ENCODE measurements around the gene RASGRP3.

Gene RASGRP3

DNA sequence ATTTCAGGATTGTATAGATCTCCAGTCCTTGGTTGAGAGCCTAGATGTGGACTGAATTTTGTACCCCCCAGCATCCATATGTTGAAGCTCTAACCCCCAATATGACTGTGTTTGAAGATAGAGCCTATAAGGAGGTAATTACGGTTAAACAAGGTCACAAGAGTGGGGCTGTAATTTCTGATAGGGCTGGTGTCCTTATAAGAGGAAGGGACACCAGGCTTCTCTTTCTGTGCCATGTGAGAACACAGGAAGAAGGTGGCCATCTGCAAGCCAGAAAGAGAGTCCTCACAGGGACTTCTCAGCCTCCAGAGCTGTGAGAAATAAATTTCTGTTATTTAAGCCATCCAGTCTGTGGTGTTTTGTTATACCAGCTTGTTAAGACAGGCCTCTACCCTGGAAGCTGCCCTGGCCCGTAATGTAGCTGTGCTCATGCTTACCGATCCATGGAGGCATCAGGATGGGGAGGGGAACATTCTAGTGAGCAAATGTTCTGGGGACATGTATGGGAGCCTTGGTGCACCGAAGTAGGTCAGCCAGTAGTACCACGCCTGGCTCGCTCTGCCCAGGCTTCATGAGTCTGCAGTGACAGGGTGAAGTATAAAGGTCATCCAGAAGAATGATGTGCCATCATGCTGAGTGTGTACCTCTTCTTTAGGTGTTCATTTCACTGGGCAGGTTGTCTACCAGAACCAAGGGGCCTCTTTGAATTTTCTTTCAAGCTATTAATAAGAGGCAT, 16.1 kb downstream of the RASGRP3 start:
- DNase-seq (ENCODE audit: low read depth in 3 of 3) = no peak

GRCh38 chr2:33494155-33494779, 17.8 kb downstream of the RASGRP3 start:
- DNase-seq (ENCODE audit: low read depth in 3 of 3) = no peak

- no peak for DNase-seq (ENCODE audit: low read depth in 3 of 3)
These were observed 18.6 kb downstream of the RASGRP3 start for GRCh38 chr2:33494877-33495641.

- no peak for DNase-seq (ENCODE audit: low read depth in 3 of 3)
These were observed 19.2 kb downstream of the RASGRP3 start for GRCh38 chr2:33495683-33496082.

- DNase-seq (ENCODE audit: low read depth in 3 of 3) = no peak
These were observed 19.7 kb downstream of the RASGRP3 start for GRCh38 chr2:33496150-33496549.

GRCh38 chr2:33496726-33497125, 20.3 kb downstream of the RASGRP3 start:
- no peak for DNase-seq (ENCODE audit: low read depth in 3 of 3)

DNA sequence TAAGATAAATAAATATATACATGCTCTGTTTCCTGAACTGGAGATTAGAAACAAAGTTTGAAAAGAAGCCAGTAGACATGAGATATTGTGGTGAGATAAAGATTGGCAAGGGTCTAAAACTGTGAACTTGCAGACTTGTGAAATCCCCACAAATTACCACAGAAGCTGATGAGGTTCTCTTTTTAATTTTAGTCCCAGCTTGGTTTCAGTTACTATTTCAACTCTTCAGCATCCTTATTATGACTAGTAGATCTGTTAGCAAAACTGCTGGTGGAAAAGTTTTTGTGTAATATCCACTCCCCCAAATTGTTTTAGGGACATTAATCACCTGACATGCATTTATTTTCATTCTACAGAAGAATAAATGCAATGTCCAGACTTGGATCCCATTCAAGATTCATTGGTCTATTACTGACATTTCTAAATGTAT, 20.8 kb downstream of the RASGRP3 start:
- no peak for DNase-seq (ENCODE audit: low read depth in 3 of 3)

DNA sequence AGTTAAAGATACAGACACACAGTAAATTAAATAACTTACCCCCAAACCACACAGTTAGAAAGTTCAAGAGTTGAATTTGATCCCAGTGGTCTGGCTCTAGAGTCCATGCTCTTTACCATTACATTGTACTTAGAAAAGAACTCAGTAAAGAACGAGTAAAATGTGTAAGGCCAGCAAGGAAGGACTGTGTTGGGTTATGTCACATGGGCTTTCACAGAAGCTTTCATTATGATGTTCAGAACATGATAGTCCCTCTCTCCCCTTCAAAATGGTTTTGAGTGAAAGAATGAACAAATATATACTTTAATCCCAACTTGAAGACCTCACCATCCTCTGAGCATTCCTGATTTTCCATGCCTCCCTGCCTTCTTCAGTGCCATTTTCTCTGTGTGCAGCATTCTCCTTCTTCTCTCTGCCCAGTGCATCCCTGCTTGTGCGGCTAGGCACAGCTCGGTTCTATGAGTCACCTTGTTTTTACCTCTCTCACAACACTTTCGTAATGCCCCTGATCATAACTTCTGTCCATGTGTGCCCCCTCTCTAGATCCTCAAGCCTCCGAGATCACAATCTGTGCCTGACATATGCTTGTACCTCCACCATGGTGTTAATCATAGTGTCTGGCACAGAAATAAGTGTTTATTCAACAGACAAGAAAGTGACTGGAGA, 22.0 kb downstream of the RASGRP3 start:
- DNase-seq (ENCODE audit: low read depth in 3 of 3) = no peak

- DNase-seq (ENCODE audit: low read depth in 3 of 3) = no peak
These were observed 23.7 kb downstream of the RASGRP3 start for GRCh38 chr2:33500177-33500576.

- no peak for DNase-seq (ENCODE audit: low read depth in 3 of 3)
These were observed 25.6 kb downstream of the RASGRP3 start for GRCh38 chr2:33502025-33502424.

DNA sequence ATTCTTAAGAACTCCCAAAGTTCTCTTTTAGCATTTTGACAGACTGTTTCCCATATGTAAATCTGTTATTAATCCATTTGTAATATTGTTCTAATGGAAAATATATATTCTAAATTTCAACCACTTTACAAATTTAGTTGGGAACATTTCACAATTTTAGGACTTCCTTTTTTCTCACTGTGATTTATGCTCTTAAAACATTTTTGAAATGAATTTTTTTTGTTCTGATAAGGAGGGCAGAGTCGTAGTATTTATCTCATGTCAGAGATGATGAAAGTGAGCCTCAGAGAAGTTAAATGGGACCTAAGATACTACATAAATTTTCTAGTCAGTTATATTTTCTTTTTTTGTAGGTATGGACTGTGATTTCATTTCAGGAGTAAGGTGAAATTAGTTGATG, 26.6 kb downstream of the RASGRP3 start:
- no peak for DNase-seq (ENCODE audit: low read depth in 3 of 3)

- no peak for DNase-seq (ENCODE audit: low read depth in 3 of 3)
These were observed 29.5 kb downstream of the RASGRP3 start for GRCh38 chr2:33505966-33506365.

DNA sequence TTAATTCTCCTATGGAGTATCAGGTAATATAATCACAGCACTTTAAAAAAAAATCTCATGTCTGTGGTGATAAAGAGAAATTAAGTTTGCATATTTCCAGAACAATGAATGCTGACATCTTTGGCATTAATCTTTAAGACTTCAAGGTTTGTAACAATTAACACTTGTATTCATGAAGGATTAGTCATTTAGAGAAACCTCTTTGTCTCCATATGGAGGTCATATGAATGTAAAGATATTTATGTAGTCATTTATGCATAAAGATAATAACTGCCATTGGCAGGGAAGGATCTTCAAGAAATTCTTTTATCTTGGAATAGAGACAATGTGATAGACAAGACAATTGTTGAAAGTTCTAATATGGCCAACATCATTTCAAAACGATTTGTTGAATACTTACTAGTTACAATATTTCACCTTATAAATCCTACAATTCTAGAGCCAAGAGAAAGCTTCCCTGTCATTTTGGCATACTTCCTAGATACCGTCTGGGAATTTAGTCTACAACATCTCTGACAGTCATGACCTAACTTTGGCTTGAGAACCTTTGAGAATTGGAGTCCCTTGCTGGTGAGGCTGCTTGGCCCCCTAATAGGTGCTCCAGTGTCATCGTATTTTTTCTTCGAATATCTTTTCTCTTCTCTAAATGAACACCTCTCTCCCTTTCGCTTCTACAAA, 33.6 kb downstream of the RASGRP3 start:
- DNase-seq (ENCODE audit: low read depth in 3 of 3) = no peak

DNA sequence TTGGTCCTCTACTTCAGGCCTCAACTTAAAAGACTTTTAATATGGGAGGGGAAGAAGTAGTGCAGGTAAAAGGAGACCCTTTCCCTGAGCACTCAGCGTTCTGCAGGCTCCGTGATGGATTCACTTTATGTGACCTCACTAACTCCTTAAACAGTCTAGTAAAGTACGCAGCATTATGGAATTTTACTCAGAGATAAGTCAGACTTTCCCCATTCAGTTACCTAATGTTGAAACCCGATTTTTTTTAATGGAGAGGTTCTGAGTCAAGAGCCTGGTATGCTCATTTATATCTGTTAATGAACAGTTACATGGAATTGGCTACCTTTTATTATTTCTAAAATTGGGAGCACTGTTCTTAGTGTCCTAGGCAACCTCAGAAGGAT, 34.1 kb downstream of the RASGRP3 start:
- no peak for DNase-seq (ENCODE audit: low read depth in 3 of 3)

- no peak for DNase-seq (ENCODE audit: low read depth in 3 of 3)
These were observed 34.7 kb downstream of the RASGRP3 start for GRCh38 chr2:33511141-33511540.

DNA sequence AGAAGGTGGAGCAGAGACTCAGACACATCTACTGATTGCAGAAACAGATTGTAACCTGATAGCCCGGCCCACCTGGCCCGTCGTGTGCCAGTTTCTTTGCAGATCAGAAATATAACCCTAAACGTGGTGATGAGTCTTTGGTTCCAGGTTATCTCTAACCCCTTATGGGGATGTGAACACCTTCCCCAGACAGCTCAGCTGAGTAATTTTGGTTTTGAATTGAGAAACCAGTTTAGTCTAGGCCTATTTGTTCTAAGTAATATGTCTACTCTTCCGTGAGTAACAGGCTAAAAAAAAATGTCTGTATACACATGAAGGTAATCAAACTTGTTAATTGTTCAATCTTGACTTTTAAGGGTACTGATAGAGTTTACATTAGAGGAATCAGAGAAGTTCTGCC, 35.7 kb downstream of the RASGRP3 start:
- no peak for DNase-seq (ENCODE audit: low read depth in 3 of 3)

DNA sequence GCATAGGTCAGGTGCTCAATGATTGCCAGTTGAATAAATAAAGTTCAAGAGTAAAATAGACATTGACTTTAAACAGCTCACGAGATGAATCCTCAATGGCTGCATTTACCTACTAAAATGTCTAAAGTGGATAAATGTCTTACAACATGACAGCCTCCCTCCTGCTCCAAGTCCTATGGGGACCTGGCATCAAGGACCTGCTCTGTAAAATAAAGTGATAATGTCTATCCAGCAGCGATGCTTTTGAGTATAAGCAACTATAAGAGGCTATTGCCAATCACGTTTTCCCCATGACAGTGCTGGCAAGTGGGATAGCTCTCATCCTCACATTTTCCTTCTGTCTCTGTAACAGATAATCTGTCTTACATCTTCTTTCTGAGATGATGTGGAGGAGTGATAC, 37.0 kb downstream of the RASGRP3 start:
- DNase-seq (ENCODE audit: low read depth in 3 of 3) = no peak

DNA sequence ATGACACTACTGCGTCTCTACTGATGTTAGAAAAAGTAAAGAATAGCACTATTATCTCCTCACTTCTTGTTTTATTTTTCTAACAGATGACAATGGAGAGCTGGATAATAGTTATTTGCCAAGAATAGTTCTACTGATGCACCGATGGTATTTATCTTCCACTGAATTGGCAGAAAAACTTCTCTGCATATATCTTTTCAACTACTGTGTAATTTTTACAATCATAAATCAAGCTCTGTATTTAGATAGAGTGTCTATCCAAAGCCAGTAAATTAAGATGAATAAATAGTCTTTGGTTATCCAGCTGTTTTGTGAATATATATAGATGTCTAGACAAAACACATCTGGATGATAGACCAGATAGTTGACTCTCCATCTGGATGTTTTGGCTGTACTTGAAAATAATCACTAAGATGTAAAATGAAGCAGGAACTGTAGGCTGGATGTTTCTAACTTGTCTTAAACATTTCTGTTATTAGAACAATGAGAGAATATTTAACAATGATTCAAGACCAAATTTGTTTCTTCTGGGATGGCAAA, 40.1 kb downstream of the RASGRP3 start:
- no peak for DNase-seq (ENCODE audit: low read depth in 3 of 3)

DNA sequence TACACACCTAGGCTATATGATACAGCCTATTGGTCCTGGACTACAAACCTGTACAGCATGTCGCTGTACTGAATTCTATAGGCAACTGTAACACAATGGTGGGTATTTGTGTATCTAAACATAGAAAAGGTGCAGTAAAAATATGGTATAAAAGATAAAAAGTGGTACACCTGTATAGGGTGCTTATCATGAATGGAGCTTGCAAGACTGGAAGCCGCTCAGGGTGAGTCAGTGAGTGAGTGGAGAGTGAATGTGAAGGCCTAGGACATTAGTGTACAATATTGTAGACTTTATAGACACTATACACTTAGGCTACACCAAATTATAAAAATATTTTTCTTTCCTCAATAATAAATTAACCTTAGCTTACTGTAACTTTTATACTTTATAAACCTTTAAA, 41.8 kb downstream of the RASGRP3 start:
- no peak for DNase-seq (ENCODE audit: low read depth in 3 of 3)

DNA sequence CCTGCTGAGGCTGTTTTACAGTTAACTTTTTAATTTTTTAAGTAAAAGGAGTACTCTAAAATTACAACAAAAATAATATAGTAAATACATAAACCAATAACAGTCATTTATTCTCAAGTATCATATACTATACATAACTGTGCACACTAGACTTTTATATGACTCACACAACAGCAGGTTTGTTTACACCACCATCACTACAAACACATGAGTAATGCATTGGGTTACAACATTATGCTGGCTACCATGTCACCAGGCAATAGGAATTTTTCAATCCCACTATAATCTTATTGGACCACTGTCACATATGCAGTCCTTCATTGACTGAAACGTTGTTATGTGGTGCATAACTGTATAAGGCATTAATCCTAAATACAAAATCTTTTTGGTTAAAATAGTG, 42.5 kb downstream of the RASGRP3 start:
- DNase-seq (ENCODE audit: low read depth in 3 of 3) = no peak

DNA sequence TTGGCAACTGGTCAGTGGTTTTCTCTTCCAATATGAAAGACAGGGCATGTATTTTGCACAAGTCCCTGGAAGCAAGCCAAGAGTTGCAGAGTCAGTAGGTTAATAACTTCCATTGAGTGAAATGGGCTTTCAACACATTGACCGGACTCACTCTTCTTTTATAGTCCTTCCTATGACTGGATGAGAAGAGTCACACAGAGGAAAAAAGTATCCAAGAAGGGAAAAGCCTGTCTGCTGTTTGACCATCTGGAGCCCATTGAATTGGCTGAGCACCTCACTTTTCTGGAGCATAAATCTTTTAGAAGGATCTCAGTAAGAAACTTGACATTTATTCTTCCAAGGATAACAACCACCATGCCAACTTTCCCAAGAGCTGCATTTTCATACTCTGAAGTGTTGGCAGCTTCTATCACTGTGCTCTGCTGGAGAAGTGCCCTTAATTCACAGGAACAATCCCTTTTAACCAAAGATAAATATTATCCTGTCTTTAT, 45.4 kb downstream of the RASGRP3 start:
- no peak for DNase-seq (ENCODE audit: low read depth in 3 of 3)

All from stimulated activated CD4-positive, alpha-beta T cell treated with anti-CD3 and anti-CD28 coated beads, TNF-alpha, amount 100 ng/mL, for 48 hours (primary cell).